Measurements from ENCODE around the gene MAP3K7CL.

GRCh38 chr21:29175408-29176134 lies 45.1 kb downstream of the MAP3K7CL start:
- TF ChIP-seq AFF4 (CRISPR knock-in tag; IDR thresholded peaks at IDR 0.05; ENCODE audit: borderline replicate concordance) (no peak), ATF6 (CRISPR knock-in tag; IDR thresholded peaks at IDR 0.05) (no peak), CTCF (IDR thresholded peaks at IDR 0.05) (no peak), ATF3 (CRISPR knock-in tag; conservative IDR thresholded peaks at IDR 0.05) (no peak)

Data from WTC11 (cell line).